A673 (cell line): ENCODE results near the gene MINDY3.

Source experiments
- EZH2 ChIP-seq: fragments of 200-600 bp; sonication (generic); IDR thresholded peaks from 2 replicates; pipeline ENCODE4 v1.6.1; 2017; ENCODE audit warnings: borderline replicate concordance, low read depth, mild to moderate bottlenecking, mixed read lengths, antibody characterized with exemption, low read length; ENCODE audit not compliant: poor library complexity, severe bottlenecking
- TF ChIP-seq, protein P1 (sequence below): fragments of 300-800, 200-600 bp; sonication (generic); conservative IDR thresholded peaks from 2 replicates; pipeline ENCODE4 v1.5.1; 2017; ENCODE audit warnings: low read depth, mild to moderate bottlenecking, antibody characterized with exemption, low read length, moderate library complexity, mixed read lengths

DNA sequence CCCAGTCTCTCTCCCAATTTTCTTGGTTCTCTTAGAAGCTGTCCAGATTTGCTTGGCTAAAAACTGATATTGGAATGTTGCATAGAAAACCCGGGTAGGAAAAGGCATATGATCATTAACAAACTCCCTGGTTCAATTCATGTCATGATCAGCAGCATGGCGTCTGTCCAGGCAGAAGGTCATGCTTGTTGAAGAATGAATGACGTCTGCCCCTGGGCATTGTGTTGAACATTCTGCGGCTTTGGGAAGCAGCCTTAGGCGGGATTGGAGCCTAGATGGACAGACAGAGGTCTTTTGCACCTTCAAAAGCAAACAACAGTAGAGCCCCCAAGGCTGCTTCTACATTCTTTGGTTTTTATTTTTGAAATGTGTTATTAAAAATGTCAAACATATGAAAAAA is 7.7 kb upstream of the MINDY3 start:
- TF ChIP-seq, protein P1, sequence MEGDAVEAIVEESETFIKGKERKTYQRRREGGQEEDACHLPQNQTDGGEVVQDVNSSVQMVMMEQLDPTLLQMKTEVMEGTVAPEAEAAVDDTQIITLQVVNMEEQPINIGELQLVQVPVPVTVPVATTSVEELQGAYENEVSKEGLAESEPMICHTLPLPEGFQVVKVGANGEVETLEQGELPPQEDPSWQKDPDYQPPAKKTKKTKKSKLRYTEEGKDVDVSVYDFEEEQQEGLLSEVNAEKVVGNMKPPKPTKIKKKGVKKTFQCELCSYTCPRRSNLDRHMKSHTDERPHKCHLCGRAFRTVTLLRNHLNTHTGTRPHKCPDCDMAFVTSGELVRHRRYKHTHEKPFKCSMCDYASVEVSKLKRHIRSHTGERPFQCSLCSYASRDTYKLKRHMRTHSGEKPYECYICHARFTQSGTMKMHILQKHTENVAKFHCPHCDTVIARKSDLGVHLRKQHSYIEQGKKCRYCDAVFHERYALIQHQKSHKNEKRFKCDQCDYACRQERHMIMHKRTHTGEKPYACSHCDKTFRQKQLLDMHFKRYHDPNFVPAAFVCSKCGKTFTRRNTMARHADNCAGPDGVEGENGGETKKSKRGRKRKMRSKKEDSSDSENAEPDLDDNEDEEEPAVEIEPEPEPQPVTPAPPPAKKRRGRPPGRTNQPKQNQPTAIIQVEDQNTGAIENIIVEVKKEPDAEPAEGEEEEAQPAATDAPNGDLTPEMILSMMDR: no peak
- TF ChIP-seq EZH2: no peak
